ENCODE results near the gene PJA2. TPM values are rescaled to one million over a fixed set of nuclear protein-coding genes. Genes with fewer than 3 reads are reported as not detected.
"Not testable (repeated sequence)": the region's sequence is repeated elsewhere in the genome, so short reads cannot be mapped to it uniquely, and the experiment has no call there.

Gene PJA2
- total RNA-seq, 2 experiments from 2014 or later = 66.1 to 67.1 TPM

DNA sequence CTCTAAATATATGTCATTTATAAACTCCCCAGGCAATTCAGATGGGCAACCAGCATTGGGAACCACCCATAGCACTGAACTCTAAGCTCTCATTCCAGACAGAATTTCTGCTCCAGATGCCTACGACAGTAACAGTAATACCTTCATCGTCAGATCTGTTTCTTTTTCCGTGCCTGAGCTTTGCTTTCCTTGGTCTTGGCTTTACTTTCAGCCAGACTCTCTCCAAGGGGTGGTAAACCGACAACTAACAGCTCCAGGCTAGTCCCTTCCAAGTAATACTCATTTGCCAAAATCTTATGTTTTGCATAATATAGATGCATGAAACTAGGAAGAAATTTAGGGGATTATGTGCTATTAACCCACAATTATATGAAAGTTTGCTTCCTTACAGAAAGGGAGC lies 102.3 kb downstream of the PJA2 start:
- no peaks in the 10 kb centered on the region for H3K36me3 Mint-ChIP-seq (ENCODE audit: low read depth)
- no peak overlapping the region for H3K27ac Mint-ChIP-seq
- H3K4me3 Mint-ChIP-seq = no peak overlapping the region
- no peak for DNase-seq
- CTCF ChIA-PET = no interaction called here
- POLR2A ChIA-PET = no interaction called here
- no peaks in the 10 kb centered on the region for H3K9me3 Mint-ChIP-seq
- H3K27me3 Mint-ChIP-seq = peaks cover 2% of the 10 kb centered on the region
- H3K4me1 Mint-ChIP-seq = no peaks in the 10 kb centered on the region

DNA sequence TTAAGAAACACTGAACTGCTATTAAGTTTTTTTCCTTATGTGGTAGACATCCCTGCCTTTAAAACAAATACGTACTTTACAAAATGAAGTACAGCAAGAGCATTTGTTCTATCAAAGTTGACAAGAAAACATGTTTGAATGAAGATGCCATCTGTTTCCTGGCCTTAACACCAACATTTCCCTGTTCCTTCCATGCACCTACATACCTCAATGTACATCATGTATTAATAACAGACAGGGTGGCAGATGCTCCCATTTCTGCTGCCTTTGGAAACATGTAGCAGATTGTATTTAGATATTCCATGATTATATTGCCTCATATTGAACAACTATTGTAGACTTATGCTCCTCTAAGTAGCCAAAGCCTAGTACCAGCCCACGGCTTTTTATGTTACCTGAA lies 104.4 kb downstream of the PJA2 start:
- Mint-ChIP-seq H3K4me1 (no peaks in the 10 kb centered on the region), H3K27ac (no peak overlapping the region), H3K36me3 (ENCODE audit: low read depth) (no peaks in the 10 kb centered on the region), H3K9me3 (no peaks in the 10 kb centered on the region), H3K4me3 (no peak overlapping the region), H3K27me3 (peaks cover 2% of the 10 kb centered on the region)
- POLR2A ChIA-PET = no interaction called here
- CTCF ChIA-PET = no interaction called here
- DNase-seq = no peak

DNA sequence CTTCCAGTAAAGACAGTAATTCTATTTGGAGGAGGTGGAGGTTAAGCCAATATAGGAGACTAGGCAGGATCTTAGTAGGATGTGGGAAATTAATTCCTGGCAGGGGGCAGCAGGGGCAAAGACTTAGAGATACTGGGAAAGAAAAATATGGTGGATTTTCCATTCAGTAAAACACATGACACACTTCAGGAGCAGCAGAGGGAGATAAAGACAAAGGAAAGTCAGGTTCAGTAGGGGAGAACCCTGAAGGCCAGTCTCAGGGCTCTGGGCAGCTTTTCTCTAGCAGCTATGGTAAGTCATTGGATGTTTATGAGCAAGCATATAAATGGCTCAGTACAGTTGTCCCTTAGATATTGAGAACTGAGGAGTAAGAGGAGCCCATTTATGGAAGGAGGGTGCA lies 105.5 kb downstream of the PJA2 start:
- Mint-ChIP-seq H3K4me1 (no peaks in the 10 kb centered on the region), H3K36me3 (ENCODE audit: low read depth) (no peaks in the 10 kb centered on the region), H3K27ac (no peak overlapping the region), H3K4me3 (no peak overlapping the region), H3K9me3 (no peaks in the 10 kb centered on the region), H3K27me3 (no peaks in the 10 kb centered on the region)
- no peak for DNase-seq
- POLR2A ChIA-PET = no interaction called here
- CTCF ChIA-PET = no interaction called here

DNA sequence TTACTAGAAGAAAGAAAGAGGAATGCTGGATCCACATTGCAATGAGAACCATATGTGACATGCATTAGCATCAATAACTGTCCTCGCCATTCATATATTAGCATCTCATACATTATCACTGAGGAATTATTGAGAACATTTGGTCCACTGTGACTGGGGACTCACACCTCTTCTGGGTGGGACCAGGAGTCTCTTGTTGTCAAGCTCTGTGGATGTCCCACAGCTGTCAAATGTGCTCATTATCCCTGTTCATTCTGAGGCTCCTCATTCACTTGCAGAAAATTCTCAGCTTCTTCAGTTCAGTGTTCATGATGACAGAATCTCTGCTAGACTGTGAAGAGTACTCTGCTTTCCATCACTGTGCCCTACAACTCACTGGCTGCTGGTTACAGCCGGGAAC lies 109.4 kb downstream of the PJA2 start:
- Mint-ChIP-seq H3K4me1 (no peaks in the 10 kb centered on the region), H3K9me3 (no peaks in the 10 kb centered on the region), H3K27ac (no peak overlapping the region), H3K36me3 (ENCODE audit: low read depth) (no peaks in the 10 kb centered on the region), H3K4me3 (no peak overlapping the region), H3K27me3 (no peaks in the 10 kb centered on the region)
- ChIA-PET POLR2A (no interaction called here), CTCF (no interaction called here)
- DNase-seq = no peak

DNA sequence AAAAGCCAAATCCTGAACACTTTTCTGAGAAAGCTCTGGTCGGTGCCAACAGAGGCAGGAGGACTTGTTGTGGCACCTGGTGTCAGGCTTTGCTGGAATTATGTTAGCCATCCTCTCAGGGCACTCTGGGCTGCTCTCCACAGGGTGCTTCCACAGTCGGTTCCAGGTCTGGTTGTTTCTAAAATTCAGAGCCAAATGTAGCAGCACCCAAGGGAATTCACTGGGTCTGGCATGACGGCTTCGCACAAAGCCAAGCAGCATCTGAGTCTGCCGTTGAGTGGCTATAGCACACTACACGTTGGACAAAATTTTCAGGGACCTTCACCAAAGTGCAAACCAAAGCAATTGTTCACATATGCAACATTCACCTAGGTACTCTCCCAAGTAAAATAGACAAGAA lies 110.2 kb downstream of the PJA2 start:
- no peaks in the 10 kb centered on the region for H3K9me3 Mint-ChIP-seq
- H3K4me3 Mint-ChIP-seq = no peak overlapping the region
- no peaks in the 10 kb centered on the region for H3K27me3 Mint-ChIP-seq
- H3K36me3 Mint-ChIP-seq (ENCODE audit: low read depth) = no peaks in the 10 kb centered on the region
- ChIA-PET POLR2A (no interaction called here), CTCF (no interaction called here)
- H3K4me1 Mint-ChIP-seq = no peaks in the 10 kb centered on the region
- no peak for DNase-seq
- H3K27ac Mint-ChIP-seq = no peak overlapping the region

DNA sequence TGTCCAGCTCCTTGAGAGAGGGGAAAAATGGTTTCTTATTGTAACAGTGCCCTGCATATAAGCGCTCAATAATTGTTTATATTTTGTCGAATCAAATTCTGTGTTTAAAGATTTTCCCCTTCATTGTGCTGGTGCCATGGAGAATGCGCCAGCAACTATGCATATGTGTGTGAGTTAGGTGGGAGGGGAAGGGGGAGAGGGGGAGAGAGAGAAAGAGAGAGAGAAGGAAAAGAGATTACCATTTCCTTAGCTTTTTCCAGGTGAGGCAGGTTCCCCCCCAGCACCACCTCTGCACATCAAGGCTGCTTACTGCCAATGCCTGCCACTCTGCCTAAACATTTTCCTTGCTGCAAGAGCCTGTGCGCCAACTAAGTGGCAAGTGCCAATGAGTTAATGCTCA lies 111.0 kb downstream of the PJA2 start:
- ChIA-PET CTCF (no interaction called here), POLR2A (no interaction called here)
- H3K9me3 Mint-ChIP-seq = peaks cover 3% of the 10 kb centered on the region
- no peaks in the 10 kb centered on the region for H3K36me3 Mint-ChIP-seq (ENCODE audit: low read depth)
- H3K4me3 Mint-ChIP-seq = no peak overlapping the region
- no peaks in the 10 kb centered on the region for H3K27me3 Mint-ChIP-seq
- DNase-seq = no peak
- H3K27ac Mint-ChIP-seq = no peak overlapping the region
- no peaks in the 10 kb centered on the region for H3K4me1 Mint-ChIP-seq

DNA sequence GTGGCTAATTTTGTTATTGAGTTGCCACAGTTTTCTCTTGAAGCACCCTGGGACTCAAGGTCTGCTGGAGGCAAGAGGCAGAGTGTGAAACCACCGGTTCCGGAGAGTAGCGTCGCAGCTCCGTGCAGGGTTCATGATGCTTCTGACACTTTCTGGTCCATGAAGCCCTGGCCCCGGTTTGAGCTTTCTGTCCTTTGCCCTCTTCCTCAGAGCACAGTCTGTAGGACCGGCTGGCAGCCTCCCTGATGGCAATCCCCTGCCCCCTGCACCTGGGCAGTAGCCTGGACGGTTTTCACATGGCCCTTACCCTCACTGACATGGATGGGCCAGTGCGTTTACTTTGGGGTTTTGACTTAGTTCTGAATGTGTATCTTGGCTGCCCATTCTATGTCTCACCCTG lies 111.9 kb downstream of the PJA2 start:
- Mint-ChIP-seq H3K4me1 (no peaks in the 10 kb centered on the region), H3K4me3 (no peak overlapping the region), H3K27ac (no peak overlapping the region), H3K9me3 (peaks cover 3% of the 10 kb centered on the region), H3K36me3 (ENCODE audit: low read depth) (peaks cover 4% of the 10 kb centered on the region), H3K27me3 (peaks cover under 1% of the 10 kb centered on the region)
- ChIA-PET POLR2A (no interaction called here), CTCF (no interaction called here)
- no peak for DNase-seq

DNA sequence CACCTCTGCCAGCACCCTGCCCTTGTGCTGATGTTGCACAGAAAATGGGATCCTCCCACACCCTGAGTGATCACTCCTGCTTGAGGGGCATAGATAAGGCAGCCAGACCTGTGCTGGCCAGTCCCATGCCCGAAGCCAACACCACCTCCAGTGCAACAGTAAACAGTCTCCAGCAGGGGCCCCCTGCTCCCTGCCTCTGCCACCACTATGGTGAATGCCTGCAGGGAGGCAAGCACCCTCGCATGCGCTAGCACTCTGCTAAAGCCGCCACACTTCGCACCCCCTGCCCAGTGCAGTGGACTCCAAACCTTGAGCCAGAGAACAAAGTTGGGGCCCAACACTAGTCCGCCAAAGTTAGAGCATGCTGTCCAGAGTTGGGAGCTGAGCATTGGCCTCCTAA lies 118.7 kb downstream of the PJA2 start:
- Mint-ChIP-seq H3K4me1 (no peaks in the 10 kb centered on the region), H3K36me3 (ENCODE audit: low read depth) (peaks cover 7% of the 10 kb centered on the region), H3K27me3 (peaks cover 3% of the 10 kb centered on the region), H3K9me3 (peaks cover 17% of the 10 kb centered on the region), H3K4me3 (no peak overlapping the region), H3K27ac (no peak overlapping the region)
- ChIA-PET POLR2A (no interaction called here), CTCF (no interaction called here)
- no peak for DNase-seq

DNA sequence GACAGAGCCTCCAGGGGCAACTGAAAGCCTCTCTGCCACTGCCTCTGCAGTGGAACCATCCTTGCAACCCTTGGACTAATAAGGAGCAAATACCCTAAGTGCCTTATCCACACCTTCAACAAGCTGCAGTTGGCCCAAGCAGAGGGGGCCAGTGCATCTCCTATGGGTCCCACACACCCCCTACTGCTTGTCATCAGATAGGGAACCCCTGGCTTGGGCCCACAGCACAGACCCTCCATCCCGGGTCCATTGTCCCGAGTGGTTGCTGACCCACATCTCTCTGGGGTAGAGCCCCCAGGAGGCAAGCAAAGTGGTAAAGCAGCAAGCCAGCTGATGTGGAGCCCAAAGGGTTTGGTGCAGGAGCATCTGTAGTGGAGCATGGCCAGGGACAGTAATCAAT lies 119.5 kb downstream of the PJA2 start:
- ChIA-PET CTCF (no interaction called here), POLR2A (no interaction called here)
- no peak for DNase-seq
- H3K27ac Mint-ChIP-seq = no peak overlapping the region
- H3K4me1 Mint-ChIP-seq = no peaks in the 10 kb centered on the region
- H3K36me3 Mint-ChIP-seq (ENCODE audit: low read depth) = peaks cover 7% of the 10 kb centered on the region
- H3K27me3 Mint-ChIP-seq = peaks cover 3% of the 10 kb centered on the region
- H3K9me3 Mint-ChIP-seq = peaks cover 19% of the 10 kb centered on the region
- H3K4me3 Mint-ChIP-seq = no peak overlapping the region

DNA sequence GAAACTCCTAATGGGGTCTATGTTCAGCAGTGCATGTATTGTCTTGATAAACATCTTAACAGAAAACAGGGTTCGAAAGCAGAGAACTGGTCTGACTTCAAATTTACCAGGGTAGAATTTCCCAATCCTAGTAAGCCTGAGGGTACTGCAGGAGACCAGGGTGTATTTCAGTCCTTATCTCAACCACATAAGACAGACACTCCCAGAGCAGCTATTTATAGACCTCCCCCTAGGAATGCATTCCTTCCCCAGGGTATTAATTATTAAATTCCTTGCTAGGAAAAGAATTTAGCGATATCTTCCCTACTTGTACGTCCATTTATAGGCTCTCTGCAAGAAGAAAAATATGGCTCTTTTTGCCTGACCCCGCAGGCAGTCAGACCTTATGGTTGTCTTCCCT lies 123.1 kb downstream of the PJA2 start:
- H3K4me3 Mint-ChIP-seq; H3K4me1 Mint-ChIP-seq; DNase-seq; CTCF ChIA-PET; POLR2A ChIA-PET; H3K27me3 Mint-ChIP-seq; H3K36me3 Mint-ChIP-seq (ENCODE audit: low read depth); H3K27ac Mint-ChIP-seq: not testable (repeated sequence)
- peaks cover 22% of the 10 kb centered on the region for H3K9me3 Mint-ChIP-seq

Measured in activated CD4-positive, alpha-beta memory T cell treated with anti-CD3 and anti-CD28 coated beads, Interleukin-2, amount 10 ng/mL, durations not matched to agents 7 days and 5 days (primary cell).